ENCODE measurements around the gene HLA-B. TPM values are rescaled to one million over a fixed set of nuclear protein-coding genes. Genes with fewer than 3 reads are reported as not detected.
A peak's percentile ranks its signal among the peaks of the same experiment; 100 is the strongest.
"Not testable (repeated sequence)": the region's sequence is repeated elsewhere in the genome, so short reads cannot be mapped to it uniquely, and the experiment has no call there.

The HLA-B gene
- total RNA-seq, 1 donor, result 510 TPM

- no peaks in the 10 kb centered on the region for H3K36me3 ChIP-seq (ENCODE audit: insufficient read depth, low read length)
- no peaks in the 10 kb centered on the region for H4K20me1 ChIP-seq (ENCODE audit: insufficient read depth, low read length)
- H3K27me3 ChIP-seq (ENCODE audit: insufficient read depth, low read length), result peaks cover 45% of the 10 kb centered on the region
- TF ChIP-seq CTCF (IDR thresholded peaks at IDR 0.05; ENCODE audit: extremely low read depth, low read depth, low read length), result no peak
- no peaks in the 10 kb centered on the region for H3K79me2 ChIP-seq (ENCODE audit: insufficient read depth, low read length)
- no peak overlapping the region for H3K4me2 ChIP-seq (ENCODE audit: insufficient read depth, low read length)
- DNase-seq (ENCODE audit: insufficient read length, low spot score, missing footprints), result no peak
- no peak overlapping the region for H2AFZ ChIP-seq (ENCODE audit: low read length)
- H3K9me3 ChIP-seq (ENCODE audit: low read depth, low read length), result peaks cover 1% of the 10 kb centered on the region
- H3K4me3 ChIP-seq (ENCODE audit: insufficient read depth, low read length), result no peak overlapping the region
- H3K4me1 ChIP-seq (ENCODE audit: insufficient read depth, low read length), result no peaks in the 10 kb centered on the region
- no peak overlapping the region for H3K27ac ChIP-seq (ENCODE audit: low read depth, low read length)
These were observed 20.1 kb upstream of the HLA-B start for GRCh38 chr6:31377029-31377428.

- DNase-seq (ENCODE audit: insufficient read length, low spot score, missing footprints), result no peak
- H3K79me2 ChIP-seq (ENCODE audit: insufficient read depth, low read length), result no peaks in the 10 kb centered on the region
- H3K4me1 ChIP-seq (ENCODE audit: insufficient read depth, low read length), result no peaks in the 10 kb centered on the region
- H4K20me1 ChIP-seq (ENCODE audit: insufficient read depth, low read length), result no peaks in the 10 kb centered on the region
- H2AFZ ChIP-seq (ENCODE audit: low read length), result no peak overlapping the region
- peaks cover 3% of the 10 kb centered on the region for H3K9me3 ChIP-seq (ENCODE audit: low read depth, low read length)
- no peaks in the 10 kb centered on the region for H3K36me3 ChIP-seq (ENCODE audit: insufficient read depth, low read length)
- H3K4me3 ChIP-seq (ENCODE audit: insufficient read depth, low read length), result no peak overlapping the region
- H3K27ac ChIP-seq (ENCODE audit: low read depth, low read length), result no peak overlapping the region
- no peak overlapping the region for H3K4me2 ChIP-seq (ENCODE audit: insufficient read depth, low read length)
- peaks cover 35% of the 10 kb centered on the region for H3K27me3 ChIP-seq (ENCODE audit: insufficient read depth, low read length)
- TF ChIP-seq CTCF (IDR thresholded peaks at IDR 0.05; ENCODE audit: extremely low read depth, low read depth, low read length), result no peak
These were observed 18.7 kb upstream of the HLA-B start for GRCh38 chr6:31375699-31376098.

- not testable (repeated sequence) for H3K4me2 ChIP-seq (ENCODE audit: insufficient read depth, low read length); H2AFZ ChIP-seq (ENCODE audit: low read length); DNase-seq (ENCODE audit: insufficient read length, low spot score, missing footprints); H3K4me3 ChIP-seq (ENCODE audit: insufficient read depth, low read length); H3K9me3 ChIP-seq (ENCODE audit: low read depth, low read length); H3K4me1 ChIP-seq (ENCODE audit: insufficient read depth, low read length); H4K20me1 ChIP-seq (ENCODE audit: insufficient read depth, low read length); H3K79me2 ChIP-seq (ENCODE audit: insufficient read depth, low read length); H3K27ac ChIP-seq (ENCODE audit: low read depth, low read length); H3K36me3 ChIP-seq (ENCODE audit: insufficient read depth, low read length)
- TF ChIP-seq CTCF (IDR thresholded peaks at IDR 0.05; ENCODE audit: extremely low read depth, low read depth, low read length), result peak; percentile 24
- H3K27me3 ChIP-seq (ENCODE audit: insufficient read depth, low read length), result peaks cover 39% of the 10 kb centered on the region
These were observed 17.1 kb upstream of the HLA-B start for GRCh38 chr6:31374118-31374517.

GRCh38 chr6:31368461-31368860, 11.5 kb upstream of the HLA-B start:
- Histone ChIP-seq H3K27me3 (ENCODE audit: insufficient read depth, low read length) (peaks cover 61% of the 10 kb centered on the region), H3K4me3 (ENCODE audit: insufficient read depth, low read length) (no peak overlapping the region), H3K79me2 (ENCODE audit: insufficient read depth, low read length) (no peaks in the 10 kb centered on the region), H2AFZ (ENCODE audit: low read length) (no peak overlapping the region), H3K27ac (ENCODE audit: low read depth, low read length) (no peak overlapping the region), H3K36me3 (ENCODE audit: insufficient read depth, low read length) (no peaks in the 10 kb centered on the region), H4K20me1 (ENCODE audit: insufficient read depth, low read length) (no peaks in the 10 kb centered on the region), H3K4me2 (ENCODE audit: insufficient read depth, low read length) (no peak overlapping the region), H3K9me3 (ENCODE audit: low read depth, low read length) (peaks cover 3% of the 10 kb centered on the region), H3K4me1 (ENCODE audit: insufficient read depth, low read length) (peaks cover 6% of the 10 kb centered on the region)
- TF ChIP-seq CTCF (IDR thresholded peaks at IDR 0.05; ENCODE audit: extremely low read depth, low read depth, low read length), result no peak
- no peak for DNase-seq (ENCODE audit: insufficient read length, low spot score, missing footprints)
